HS-27A (cell line): Measurements from ENCODE around the gene SPACA7.
"Not testable (repeated sequence)": the region's sequence is repeated elsewhere in the genome, so short reads cannot be mapped to it uniquely, and the experiment has no call there.

ENCODE experiments used
- DNase-seq: peaks from one replicate; pipeline ENCODE4 v3.0.0-alpha.2; 2012; ENCODE audit warnings: low read depth, missing footprints

SPACA7 gene

GRCh38 chr13:112424098-112424497, 47.9 kb downstream of the SPACA7 start:
- no peak for DNase-seq

- no peak for DNase-seq
Observed at GRCh38 chr13:112428704-112429103, 52.5 kb downstream of the SPACA7 start.

- no peak for DNase-seq
Observed at GRCh38 chr13:112431734-112432133, 55.6 kb downstream of the SPACA7 start.

GRCh38 chr13:112432734-112433133, 56.6 kb downstream of the SPACA7 start:
- DNase-seq: not testable (repeated sequence)

- not testable (repeated sequence) for DNase-seq
Observed at GRCh38 chr13:112433517-112433916, 57.4 kb downstream of the SPACA7 start.

GRCh38 chr13:112434032-112434431, 57.9 kb downstream of the SPACA7 start:
- no peak for DNase-seq

GRCh38 chr13:112434937-112435523, 58.9 kb downstream of the SPACA7 start:
- DNase-seq: no peak

GRCh38 chr13:112435973-112436372, 59.8 kb downstream of the SPACA7 start:
- no peak for DNase-seq

- no peak for DNase-seq
Observed at GRCh38 chr13:112438094-112438493, 61.9 kb downstream of the SPACA7 start.

- DNase-seq: no peak
Observed at GRCh38 chr13:112438515-112438914, 62.4 kb downstream of the SPACA7 start.

GRCh38 chr13:112441226-112441625, 65.1 kb downstream of the SPACA7 start:
- no peak for DNase-seq

GRCh38 chr13:112441779-112442310, 65.7 kb downstream of the SPACA7 start:
- no peak for DNase-seq

GRCh38 chr13:112442483-112443090, 66.4 kb downstream of the SPACA7 start:
- DNase-seq: no peak

- no peak for DNase-seq
Observed at GRCh38 chr13:112443191-112443994, 67.2 kb downstream of the SPACA7 start.

- peak; percentile 2 for DNase-seq
Observed at GRCh38 chr13:112443995-112444311, 67.8 kb downstream of the SPACA7 start.

- DNase-seq: no peak
Observed at GRCh38 chr13:112444416-112445399, 68.6 kb downstream of the SPACA7 start.

GRCh38 chr13:112445411-112446271, 69.5 kb downstream of the SPACA7 start:
- no peak for DNase-seq

- DNase-seq: no peak
Observed at GRCh38 chr13:112446347-112446861, 70.2 kb downstream of the SPACA7 start.

GRCh38 chr13:112446867-112447266, 70.7 kb downstream of the SPACA7 start:
- DNase-seq: no peak

- no peak for DNase-seq
Observed at GRCh38 chr13:112447306-112447705, 71.2 kb downstream of the SPACA7 start.
